HG02938 (cell line): ENCODE results near the gene SLC36A1.
A peak's percentile ranks its signal among the peaks of the same experiment; 100 is the strongest.
"Not testable (repeated sequence)": the region's sequence is repeated elsewhere in the genome, so short reads cannot be mapped to it uniquely, and the experiment has no call there.

Source experiments
- ATAC-seq: cut with Tn5 transposase; IDR thresholded peaks from one replicate; pipeline ENCODE4 v1.9.1; 2021; ENCODE audit warnings: mild to moderate bottlenecking, moderate library complexity; ENCODE audit not compliant: unreplicated experiment

SLC36A1 gene

GRCh38 chr5:151447174-151448037, at the start of gene SLC36A1:
Gene SLC36A1 (plus strand): TSS chr5:151447603. CDS start chr5:151458793, 11,190 bp downstream.
- ATAC-seq = peak; percentile 69

GRCh38 chr5:151405334-151406160, 41.9 kb upstream of the SLC36A1 start:
- no peak for ATAC-seq

GRCh38 chr5:151406322-151406947, 41.0 kb upstream of the SLC36A1 start:
- no peak for ATAC-seq

GRCh38 chr5:151408591-151409230, 38.7 kb upstream of the SLC36A1 start:
- ATAC-seq = no peak

- no peak for ATAC-seq
These were observed 33.6 kb upstream of the SLC36A1 start for GRCh38 chr5:151413800-151414199.

- no peak for ATAC-seq
These were observed 32.9 kb upstream of the SLC36A1 start for GRCh38 chr5:151414536-151414935.

GRCh38 chr5:151417712-151418111, 29.7 kb upstream of the SLC36A1 start:
- no peak for ATAC-seq

GRCh38 chr5:151420127-151420526, 27.3 kb upstream of the SLC36A1 start:
- ATAC-seq = no peak

GRCh38 chr5:151424892-151425523, 22.4 kb upstream of the SLC36A1 start:
- ATAC-seq = no peak

- not testable (repeated sequence) for ATAC-seq
These were observed 21.1 kb upstream of the SLC36A1 start for GRCh38 chr5:151426347-151426746.

GRCh38 chr5:151427258-151427657, 20.1 kb upstream of the SLC36A1 start:
- ATAC-seq = peak; percentile 98

- ATAC-seq = no peak
These were observed 16.7 kb upstream of the SLC36A1 start for GRCh38 chr5:151430731-151431130.

GRCh38 chr5:151431666-151432065, 15.7 kb upstream of the SLC36A1 start:
- no peak for ATAC-seq

GRCh38 chr5:151432210-151432609, 15.2 kb upstream of the SLC36A1 start:
- ATAC-seq = no peak

- ATAC-seq = no peak
These were observed 12.7 kb upstream of the SLC36A1 start for GRCh38 chr5:151434570-151435237.

- peak; percentile 6 for ATAC-seq
These were observed 909 bp downstream of the SLC36A1 start for GRCh38 chr5:151448038-151448985.

- ATAC-seq = no peak
These were observed 1.9 kb downstream of the SLC36A1 start for GRCh38 chr5:151449297-151449696.

- no peak for ATAC-seq
These were observed 2.4 kb downstream of the SLC36A1 start for GRCh38 chr5:151449839-151450238.

- no peak for ATAC-seq
These were observed 3.2 kb downstream of the SLC36A1 start for GRCh38 chr5:151450605-151451004.
